Measurements from ENCODE around the gene EML6.

EML6 gene

GRCh38 chr2:54895730-54896129, 172.3 kb downstream of the EML6 start:
- no peak overlapping the region for H2AFZ ChIP-seq (ENCODE audit: low read depth, low read length)
- no peaks in the 10 kb centered on the region for H3K79me2 ChIP-seq (ENCODE audit: low read length)
- no peaks in the 10 kb centered on the region for H3K9me3 ChIP-seq (ENCODE audit: insufficient read depth, low read length)
- no peaks in the 10 kb centered on the region for H3K36me3 ChIP-seq (replicated peaks; ENCODE audit: low read depth, low read length)
- H3K9ac ChIP-seq (ENCODE audit: low read length) = no peak overlapping the region
- no peak overlapping the region for H3K4me3 ChIP-seq (ENCODE audit: low read length)
- H3K27ac ChIP-seq (ENCODE audit: low read length) = no peak overlapping the region
- peaks cover 8% of the 10 kb centered on the region; the same call in 1 of the 2 replicates for H3K27me3 ChIP-seq (ENCODE audit: low read depth, low read length)
- no peak for TF ChIP-seq EZH2phosphoT487 (IDR thresholded peaks at IDR 0.05; ENCODE audit: low read depth)
- TF ChIP-seq, protein P1, sequence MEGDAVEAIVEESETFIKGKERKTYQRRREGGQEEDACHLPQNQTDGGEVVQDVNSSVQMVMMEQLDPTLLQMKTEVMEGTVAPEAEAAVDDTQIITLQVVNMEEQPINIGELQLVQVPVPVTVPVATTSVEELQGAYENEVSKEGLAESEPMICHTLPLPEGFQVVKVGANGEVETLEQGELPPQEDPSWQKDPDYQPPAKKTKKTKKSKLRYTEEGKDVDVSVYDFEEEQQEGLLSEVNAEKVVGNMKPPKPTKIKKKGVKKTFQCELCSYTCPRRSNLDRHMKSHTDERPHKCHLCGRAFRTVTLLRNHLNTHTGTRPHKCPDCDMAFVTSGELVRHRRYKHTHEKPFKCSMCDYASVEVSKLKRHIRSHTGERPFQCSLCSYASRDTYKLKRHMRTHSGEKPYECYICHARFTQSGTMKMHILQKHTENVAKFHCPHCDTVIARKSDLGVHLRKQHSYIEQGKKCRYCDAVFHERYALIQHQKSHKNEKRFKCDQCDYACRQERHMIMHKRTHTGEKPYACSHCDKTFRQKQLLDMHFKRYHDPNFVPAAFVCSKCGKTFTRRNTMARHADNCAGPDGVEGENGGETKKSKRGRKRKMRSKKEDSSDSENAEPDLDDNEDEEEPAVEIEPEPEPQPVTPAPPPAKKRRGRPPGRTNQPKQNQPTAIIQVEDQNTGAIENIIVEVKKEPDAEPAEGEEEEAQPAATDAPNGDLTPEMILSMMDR (IDR thresholded peaks at IDR 0.05; ENCODE audit: low read depth, low read length) = no peak
- peaks cover 7% of the 10 kb centered on the region; the same call in 1 of the 2 replicates for H3K4me1 ChIP-seq (ENCODE audit: low read length)
- H3K4me2 ChIP-seq (ENCODE audit: low read length) = no peak overlapping the region
- no peaks in the 10 kb centered on the region for H4K20me1 ChIP-seq (ENCODE audit: insufficient read depth, low read length)

GRCh38 chr2:54897420-54898310, 174.2 kb downstream of the EML6 start:
- TF ChIP-seq, protein P1 (IDR thresholded peaks at IDR 0.05; ENCODE audit: low read depth, low read length) = no peak
- TF ChIP-seq EZH2phosphoT487 (IDR thresholded peaks at IDR 0.05; ENCODE audit: low read depth) = no peak
- 0 out of 2 replicates have a peak overlapping the region, but pooled peaks have one; percentile 3 for H3K4me2 ChIP-seq (ENCODE audit: low read length)
- no peak overlapping the region for H3K4me3 ChIP-seq (ENCODE audit: low read length)
- no peaks in the 10 kb centered on the region for H4K20me1 ChIP-seq (ENCODE audit: insufficient read depth, low read length)
- H3K9ac ChIP-seq (ENCODE audit: low read length) = no peak overlapping the region
- H3K36me3 ChIP-seq (replicated peaks; ENCODE audit: low read depth, low read length) = no peaks in the 10 kb centered on the region
- no peaks in the 10 kb centered on the region for H3K79me2 ChIP-seq (ENCODE audit: low read length)
- H3K27me3 ChIP-seq (ENCODE audit: low read depth, low read length) = peaks cover 10% of the 10 kb centered on the region; the same call in 1 of the 2 replicates
- peaks cover 7% of the 10 kb centered on the region; the same call in 1 of the 2 replicates for H3K4me1 ChIP-seq (ENCODE audit: low read length)
- no peak overlapping the region for H3K27ac ChIP-seq (ENCODE audit: low read length)
- no peaks in the 10 kb centered on the region for H3K9me3 ChIP-seq (ENCODE audit: insufficient read depth, low read length)
- no peak overlapping the region; the same call in 1 of the 2 replicates for H2AFZ ChIP-seq (ENCODE audit: low read depth, low read length)

DNA sequence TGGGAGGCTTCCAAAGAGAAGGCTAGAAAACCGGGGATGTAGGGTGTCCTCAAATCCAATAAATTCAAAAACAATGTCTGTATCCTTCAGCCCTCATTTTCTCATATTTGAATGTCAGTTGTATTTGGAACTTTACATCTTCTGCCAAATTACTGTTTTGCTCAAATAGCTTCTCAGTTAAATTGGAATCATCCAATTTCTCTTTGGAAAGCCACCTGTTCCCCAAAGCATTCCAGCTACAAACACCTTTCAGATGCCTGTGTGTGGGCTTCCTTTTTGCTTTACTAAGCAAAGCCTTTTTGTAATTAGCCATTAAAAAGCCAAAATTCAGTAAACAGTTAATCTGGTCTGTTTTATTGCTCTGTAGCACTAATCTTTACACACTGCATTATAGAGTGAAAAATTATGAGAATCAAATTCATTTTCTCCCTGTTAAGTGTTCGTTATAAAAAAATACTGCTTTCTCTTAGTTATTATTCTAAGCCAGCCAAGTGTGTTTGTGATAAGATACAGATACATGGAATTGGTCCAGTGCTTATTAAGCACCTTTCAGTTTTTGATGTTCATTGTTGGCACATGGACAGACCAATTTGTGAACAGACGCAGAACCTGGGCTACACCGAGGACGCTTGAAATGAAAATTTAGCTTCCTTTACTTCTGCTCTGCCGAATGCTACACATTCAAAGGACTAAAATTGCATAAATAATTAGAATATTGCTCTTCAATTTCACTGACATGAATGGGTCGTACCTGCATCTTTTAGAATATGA, 175.2 kb downstream of the EML6 start:
- no peaks in the 10 kb centered on the region for H3K79me2 ChIP-seq (ENCODE audit: low read length)
- no peak overlapping the region for H3K9ac ChIP-seq (ENCODE audit: low read length)
- H4K20me1 ChIP-seq (ENCODE audit: insufficient read depth, low read length) = no peaks in the 10 kb centered on the region
- no peak overlapping the region for H3K4me3 ChIP-seq (ENCODE audit: low read length)
- no peak overlapping the region for H3K4me2 ChIP-seq (ENCODE audit: low read length)
- TF ChIP-seq, protein P1 (IDR thresholded peaks at IDR 0.05; ENCODE audit: low read depth, low read length) = no peak
- no peak for TF ChIP-seq EZH2phosphoT487 (IDR thresholded peaks at IDR 0.05; ENCODE audit: low read depth)
- H3K36me3 ChIP-seq (replicated peaks; ENCODE audit: low read depth, low read length) = no peaks in the 10 kb centered on the region
- peaks cover 16% of the 10 kb centered on the region for H3K27me3 ChIP-seq (ENCODE audit: low read depth, low read length)
- H3K27ac ChIP-seq (ENCODE audit: low read length) = no peak overlapping the region
- H3K9me3 ChIP-seq (ENCODE audit: insufficient read depth, low read length) = no peaks in the 10 kb centered on the region
- H3K4me1 ChIP-seq (ENCODE audit: low read length) = peaks cover 7% of the 10 kb centered on the region; the same call in 1 of the 2 replicates
- no peak overlapping the region for H2AFZ ChIP-seq (ENCODE audit: low read depth, low read length)
